Upper lobe of right lung (tissue), 1 donor: Measurements from ENCODE around the gene LINGO1. TPM values are rescaled to one million over a fixed set of nuclear protein-coding genes. Genes with fewer than 3 reads are reported as not detected.

Source experiments
- ATAC-seq: fragments of 200-7000 bp; cut with Tn5 transposase; one replicate; pipeline ENCODE4 v1.9.1; 2020; ENCODE audit warnings: mild to moderate bottlenecking, moderate library complexity
- DNase-seq: peaks from one replicate; pipeline ENCODE4 v3.0.0-alpha.2; 2020
- H3K27ac ChIP-seq: fragments of 200-600 bp; one replicate; pipeline ENCODE4 v1.8.0; 2022
- H3K27me3 ChIP-seq: fragments of 200-600 bp; one replicate; pipeline ENCODE4 v1.8.0; 2022; ENCODE audit warnings: mild to moderate bottlenecking
- H3K36me3 ChIP-seq: fragments of 200-600 bp; one replicate; pipeline ENCODE4 v1.8.0; 2022
- H3K4me1 ChIP-seq: fragments of 200-600 bp; one replicate; pipeline ENCODE4 v1.8.0; 2022
- H3K4me3 ChIP-seq: fragments of 200-600 bp; one replicate; pipeline ENCODE4 v1.8.0; 2022; ENCODE audit warnings: mild to moderate bottlenecking
- H3K9me3 ChIP-seq: fragments of 200-600 bp; one replicate; pipeline ENCODE4 v1.8.0; 2022
- CTCF ChIP-seq: fragments of 200-600 bp; IDR thresholded peaks from one replicate; pipeline ENCODE4 v1.8.0; 2022; ENCODE audit warnings: antibody characterized with exemption
- intact Hi-C: fragments of 100-400 bp; cut with DNase I; formaldehyde crosslinking; loops from one replicate; pipeline ENCODE4 v1.11.0; 2022
- total RNA-seq: library from RNA; stranded (reverse); fragmentation: NEBNext Ultra II Directional; extraction: Animal tissue kit (Norgen Biotek cat#: 25700); gene quantifications from one replicate; pipeline ENCODE4 v1.2.1, GENCODE V29; 2021
- donor health status: DM: no; HTN: yes; CAD: no; lungs with severe emphysema.

Gene LINGO1
- total RNA-seq, 1 donor from 2014 or later, result 0.98 TPM

GRCh38 chr15:77575203-77575934 lies 57.3 kb downstream of the LINGO1 start:
- H3K27ac ChIP-seq, result no peak overlapping the region
- intact Hi-C loops, result no loop called here
- ATAC-seq (peak; percentile 33), DNase-seq (no peak)
- no peak overlapping the region for H3K4me3 ChIP-seq
- H3K4me1 ChIP-seq, result no peaks in the 10 kb centered on the region
- no peaks in the 10 kb centered on the region for H3K27me3 ChIP-seq
- no peaks in the 10 kb centered on the region for H3K36me3 ChIP-seq
- TF ChIP-seq CTCF, result no peak
- H3K9me3 ChIP-seq, result no peaks in the 10 kb centered on the region

- Histone ChIP-seq H3K4me3 (no peak overlapping the region), H3K27me3 (no peaks in the 10 kb centered on the region), H3K9me3 (no peaks in the 10 kb centered on the region), H3K27ac (no peak overlapping the region), H3K4me1 (no peaks in the 10 kb centered on the region), H3K36me3 (no peaks in the 10 kb centered on the region)
- DNase-seq (no peak), ATAC-seq (no peak)
- intact Hi-C loops, result no loop called here
- TF ChIP-seq CTCF, result no peak
These were observed 58.0 kb downstream of the LINGO1 start for GRCh38 chr15:77574521-77575202.

- peaks cover 4% of the 10 kb centered on the region for H3K4me1 ChIP-seq
- ATAC-seq (no peak), DNase-seq (no peak)
- TF ChIP-seq CTCF, result no peak
- no peaks in the 10 kb centered on the region for H3K27me3 ChIP-seq
- H3K4me3 ChIP-seq, result no peak overlapping the region
- intact Hi-C loops, result no loop called here
- no peak overlapping the region for H3K27ac ChIP-seq
- no peaks in the 10 kb centered on the region for H3K9me3 ChIP-seq
- no peaks in the 10 kb centered on the region for H3K36me3 ChIP-seq
These were observed 58.9 kb downstream of the LINGO1 start for GRCh38 chr15:77573802-77574201.

GRCh38 chr15:77572186-77572585 lies 60.5 kb downstream of the LINGO1 start:
- no peaks in the 10 kb centered on the region for H3K36me3 ChIP-seq
- intact Hi-C loops, result no loop called here
- TF ChIP-seq CTCF, result no peak

GRCh38 chr15:77571741-77572140 lies 61.0 kb downstream of the LINGO1 start:
- intact Hi-C loops, result no loop called here
- H3K9me3 ChIP-seq, result no peaks in the 10 kb centered on the region
- H3K4me3 ChIP-seq, result no peak overlapping the region
- H3K4me1 ChIP-seq, result peaks cover 4% of the 10 kb centered on the region
- ATAC-seq (no peak), DNase-seq (no peak)
- no peak for TF ChIP-seq CTCF
- no peaks in the 10 kb centered on the region for H3K27me3 ChIP-seq
- H3K27ac ChIP-seq, result no peak overlapping the region
- H3K36me3 ChIP-seq, result no peaks in the 10 kb centered on the region

More at GRCh38 chr15:77572186-77572585, 60.5 kb downstream of the LINGO1 start:
- ATAC-seq, result no peak
- peaks cover 4% of the 10 kb centered on the region for H3K4me1 ChIP-seq
- no peaks in the 10 kb centered on the region for H3K27me3 ChIP-seq
- H3K27ac ChIP-seq, result no peak overlapping the region
- no peak overlapping the region for H3K4me3 ChIP-seq
- no peaks in the 10 kb centered on the region for H3K9me3 ChIP-seq
- DNase-seq, result no peak
